ENCODE data around the gene CLEC18C. TPM values are rescaled to one million over a fixed set of nuclear protein-coding genes. Genes with fewer than 3 reads are reported as not detected.
A peak's percentile ranks its signal among the peaks of the same experiment; 100 is the strongest.
"Not testable (repeated sequence)": the region's sequence is repeated elsewhere in the genome, so short reads cannot be mapped to it uniquely, and the experiment has no call there.

The CLEC18C gene
- total RNA-seq, 2 experiments from 2014 or later, result 0.25 TPM; not detected in 1

DNA sequence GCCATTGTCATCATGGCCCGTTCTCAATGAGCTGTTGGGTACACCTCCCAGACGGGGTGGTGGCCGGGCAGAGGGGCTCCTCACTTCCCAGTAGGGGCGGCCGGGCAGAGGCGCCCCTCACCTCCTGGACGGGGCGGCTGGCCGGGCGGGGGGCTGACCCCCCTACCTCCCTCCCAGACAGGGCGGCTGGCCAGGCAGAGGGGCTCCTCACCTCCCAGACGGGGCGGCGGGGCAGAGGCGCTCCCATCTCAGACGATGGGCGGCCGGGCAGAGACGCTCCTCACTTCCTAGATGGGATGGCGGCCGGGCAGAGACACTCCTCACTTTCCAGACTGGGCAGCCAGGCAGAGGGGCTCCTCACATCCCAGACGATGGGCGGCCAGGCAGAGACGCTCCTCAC, 51.1 kb downstream of the CLEC18C start:
- H3K27ac Mint-ChIP-seq; CTCF ChIA-PET; intact Hi-C loops (cut with DNase I, micrococcal nuclease); H3K27me3 Mint-ChIP-seq; ATAC-seq; H3K4me3 Mint-ChIP-seq; DNase-seq; H3K9me3 Mint-ChIP-seq (ENCODE audit: low read depth); POLR2A ChIA-PET: not testable (repeated sequence)
- Mint-ChIP-seq H3K36me3 (ENCODE audit: low read depth) (peaks cover 24% of the 10 kb centered on the region), H3K4me1 (peaks cover 15% of the 10 kb centered on the region)

DNA sequence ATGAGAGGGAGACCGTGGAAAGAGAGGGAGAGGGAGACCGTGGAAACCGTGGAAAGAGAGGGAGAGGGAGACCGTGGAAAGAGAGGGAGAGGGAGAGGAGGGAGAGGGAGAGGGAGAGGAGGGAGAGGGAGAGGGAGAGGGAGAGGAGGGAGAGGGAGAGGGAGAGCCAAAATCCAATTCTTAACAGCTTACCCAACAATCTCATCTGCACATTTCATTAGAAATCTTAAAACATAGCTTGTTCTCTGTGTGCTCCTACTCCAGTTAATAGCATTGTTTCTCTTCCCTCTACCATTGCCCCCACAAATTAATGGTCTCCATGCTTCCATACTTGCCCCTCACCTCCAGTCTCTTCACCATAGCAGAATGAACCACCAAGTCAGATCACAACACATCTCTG, 51.8 kb downstream of the CLEC18C start:
- H3K9me3 Mint-ChIP-seq (ENCODE audit: low read depth); H3K27me3 Mint-ChIP-seq; H3K4me3 Mint-ChIP-seq; DNase-seq; POLR2A ChIA-PET; ATAC-seq; CTCF ChIA-PET; H3K27ac Mint-ChIP-seq; intact Hi-C loops (cut with DNase I, micrococcal nuclease): not testable (repeated sequence)
- Mint-ChIP-seq H3K4me1 (peaks cover 15% of the 10 kb centered on the region), H3K36me3 (ENCODE audit: low read depth) (peaks cover 22% of the 10 kb centered on the region)

DNA sequence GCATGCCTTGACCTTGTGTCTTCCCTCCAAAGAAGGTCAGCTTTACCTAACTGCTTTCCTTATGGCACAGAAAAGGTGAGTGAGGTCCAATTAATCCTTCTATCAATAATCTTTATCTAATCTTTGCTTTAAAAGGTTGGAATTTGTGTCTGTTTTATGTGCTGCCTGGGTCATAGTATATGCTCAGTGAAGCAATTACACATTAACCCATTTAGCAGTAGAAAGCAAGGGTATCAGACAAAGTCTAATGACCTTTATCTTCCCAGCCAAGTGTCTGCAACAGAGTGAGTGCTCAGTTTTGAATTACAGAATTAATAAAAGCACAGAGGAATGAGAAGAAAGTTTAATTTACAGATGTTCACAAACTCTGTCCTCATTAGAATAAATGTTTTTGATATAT, 52.4 kb downstream of the CLEC18C start:
- H3K4me3 Mint-ChIP-seq; intact Hi-C loops (cut with DNase I, micrococcal nuclease); CTCF ChIA-PET; POLR2A ChIA-PET; H3K27me3 Mint-ChIP-seq; ATAC-seq; H3K9me3 Mint-ChIP-seq (ENCODE audit: low read depth); DNase-seq: not testable (repeated sequence)
- H3K4me1 Mint-ChIP-seq, result peaks cover 15% of the 10 kb centered on the region
- H3K36me3 Mint-ChIP-seq (ENCODE audit: low read depth), result peaks cover 22% of the 10 kb centered on the region
- H3K27ac Mint-ChIP-seq, result peak overlapping the region; percentile 58

DNA sequence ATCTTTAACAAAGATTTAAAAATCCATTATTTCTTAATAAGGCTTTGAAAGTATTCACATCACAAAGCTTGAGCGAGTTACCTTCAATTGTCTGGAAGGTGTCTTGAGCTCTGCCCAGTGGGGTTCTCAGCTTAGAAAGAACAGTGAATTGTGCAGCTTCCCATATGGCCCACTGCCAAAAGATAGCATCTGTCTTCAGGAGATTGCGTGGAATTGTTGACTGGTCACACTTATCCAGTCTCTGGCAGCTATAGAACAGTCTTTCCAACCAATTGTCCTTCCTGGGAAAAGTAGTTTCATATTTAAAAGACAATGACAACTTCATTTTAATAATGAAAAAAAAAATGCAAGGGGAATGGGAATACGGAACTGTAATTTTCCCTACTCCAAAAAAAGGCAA, 58.2 kb downstream of the CLEC18C start:
- intact Hi-C loops (cut with DNase I, micrococcal nuclease), result not testable (repeated sequence)

More for the DNA sequence above, 58.2 kb downstream of the CLEC18C start:
- H3K27me3 Mint-ChIP-seq; ATAC-seq; H3K4me3 Mint-ChIP-seq; POLR2A ChIA-PET; DNase-seq; H3K4me1 Mint-ChIP-seq; H3K9me3 Mint-ChIP-seq (ENCODE audit: low read depth); H3K27ac Mint-ChIP-seq: not testable (repeated sequence)
- CTCF ChIA-PET, result interaction anchor here (1.6 kb wide), 1 partner anchor 22 kb away, joined by 3 read pairs; no protein-coding TSS in a partner anchor
- peaks cover 19% of the 10 kb centered on the region for H3K36me3 Mint-ChIP-seq (ENCODE audit: low read depth)

Other genes with a start within 250 kb of the CLEC18C start
- under 1 TPM; 0.32 to 0.37 TPM for gene CLEC18A, start 222.5 kb upstream of the CLEC18C start, total RNA-seq
- 10 to 100 TPM; 26.4 to 26.7 TPM for gene PDPR, start 59.5 kb upstream of the CLEC18C start, total RNA-seq
- 10 to 100 TPM; 18.7 to 23.5 TPM for gene EXOSC6, start 78.2 kb downstream of the CLEC18C start, total RNA-seq
- 100 to 1,000 TPM; 180 to 189 TPM for gene AARS1, start 115.7 kb downstream of the CLEC18C start, total RNA-seq
- 10 to 100 TPM; 32.3 to 34.7 TPM for gene DDX19B, start 125.4 kb downstream of the CLEC18C start, total RNA-seq
- gene DDX19A, start 173.1 kb downstream of the CLEC18C start, total RNA-seq, result 10 to 100 TPM; 47.7 to 52.9 TPM

Data from activated CD4-positive, alpha-beta T cell treated with anti-CD3 and anti-CD28 coated beads for 36 hours (primary cell).